ENCODE results near the gene SPHK2.

GRCh38 chr19:48616491-48617056 is 2.7 kb upstream of the SPHK2 start:
- TF ChIP-seq GATA2 (IDR thresholded peaks at IDR 0.05; ENCODE audit: low read depth, low read length) = no peak
- TF ChIP-seq GATA3 (IDR thresholded peaks at IDR 0.05; ENCODE audit: low read depth, low read length) = no peak
